Ascending aorta (tissue), 2 donors: ENCODE measurements around the gene C11orf52. TPM values are rescaled to one million over a fixed set of nuclear protein-coding genes. Genes with fewer than 3 reads are reported as not detected.

Source experiments
- DNase-seq, 2 donors: peaks; one replicate each; pipeline ENCODE4 v3.0.0-alpha.2; 2019; ENCODE audit warnings: low spot score in 2 of 2
- H3K27ac ChIP-seq, 2 donors: fragments of 200-600 bp; sonication (generic); one replicate each; pipeline ENCODE4 v1.5.1; 2016 to 2017; ENCODE audit warnings: mild to moderate bottlenecking in 1 of 2
- H3K27me3 ChIP-seq: fragments of 200-600 bp; sonication (generic); one replicate; pipeline ENCODE4 v1.5.1; 2017
- H3K36me3 ChIP-seq, 2 donors: fragments of 200-600 bp; sonication (generic); one replicate each; pipeline ENCODE4 v1.5.1; 2016
- H3K4me1 ChIP-seq, 2 donors: fragments of 200-600 bp; sonication (generic); one replicate each; pipeline ENCODE4 v1.5.1; 2016 to 2017; ENCODE audit warnings: mild to moderate bottlenecking in 1 of 2
- H3K4me3 ChIP-seq, 2 donors: fragments of 200-600 bp; sonication (generic); one replicate each; pipeline ENCODE4 v1.5.1; 2016 to 2017; ENCODE audit warnings: mild to moderate bottlenecking in 1 of 2
- H3K9me3 ChIP-seq, 2 donors: fragments of 200-600 bp; sonication (generic); one replicate each; pipeline ENCODE4 v1.5.1; 2016
- intact Hi-C: fragments of 100-400 bp; cut with DNase I; formaldehyde crosslinking; loops from one replicate; pipeline ENCODE4 v1.15.1; 2023
- total RNA-seq: library from RNA; depleted of rRNA; stranded (reverse); fragments of >200 nt; gene quantifications from one replicate; pipeline ENCODE4 v1.1.0, GENCODE V29; 2016
- TF ChIP-seq, protein P1 (sequence below), 3 experiments: fragments of 200-600 bp in 2 of 3; fragments of 450-650 bp in 1 of 3; sonication (generic) in 2 of 3; IDR thresholded peaks; one replicate each; pipeline ENCODE4 v1.5.1; 2016 to 2019; ENCODE audit warnings: antibody characterized with exemption in 3 of 3, mild to moderate bottlenecking in 1 of 3, moderate library complexity in 1 of 3

The C11orf52 gene
- total RNA-seq, 1 donor from 2014 or later = not detected

DNA sequence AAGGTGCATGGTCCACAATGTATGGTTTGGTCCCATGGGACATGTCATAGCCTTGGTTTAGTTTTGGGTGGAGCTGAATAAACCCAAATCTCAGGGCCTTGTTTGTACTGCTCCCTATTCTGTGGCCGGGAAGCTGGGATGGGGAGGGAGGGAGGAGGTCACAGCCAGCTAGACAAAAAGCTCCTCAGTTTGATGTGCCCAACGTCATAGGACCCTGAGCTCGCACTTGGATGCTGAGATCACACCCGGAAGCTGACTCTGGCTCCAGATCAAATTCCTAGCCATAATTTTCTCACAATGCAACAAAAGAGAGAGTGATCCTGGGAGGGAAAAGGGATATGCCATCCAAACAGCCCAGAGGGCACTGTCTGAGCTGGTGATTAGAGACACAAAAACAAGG is 4.7 kb upstream of the C11orf52 start:
- peak in 1 of 2 donors; percentile 85 for DNase-seq
- H3K4me1 ChIP-seq = peaks cover 0 to 15% of the 10 kb centered on the region in 2 donors
- intact Hi-C loops = loop anchor here (1.0 to 2.0 kb wide), 3 partner anchors 12 to 181 kb away; no protein-coding TSS in a partner anchor
- peak overlapping the region; percentile 98 to 99 for H3K27ac ChIP-seq
- no peaks in the 10 kb centered on the region for H3K27me3 ChIP-seq
- TF ChIP-seq, protein P1, sequence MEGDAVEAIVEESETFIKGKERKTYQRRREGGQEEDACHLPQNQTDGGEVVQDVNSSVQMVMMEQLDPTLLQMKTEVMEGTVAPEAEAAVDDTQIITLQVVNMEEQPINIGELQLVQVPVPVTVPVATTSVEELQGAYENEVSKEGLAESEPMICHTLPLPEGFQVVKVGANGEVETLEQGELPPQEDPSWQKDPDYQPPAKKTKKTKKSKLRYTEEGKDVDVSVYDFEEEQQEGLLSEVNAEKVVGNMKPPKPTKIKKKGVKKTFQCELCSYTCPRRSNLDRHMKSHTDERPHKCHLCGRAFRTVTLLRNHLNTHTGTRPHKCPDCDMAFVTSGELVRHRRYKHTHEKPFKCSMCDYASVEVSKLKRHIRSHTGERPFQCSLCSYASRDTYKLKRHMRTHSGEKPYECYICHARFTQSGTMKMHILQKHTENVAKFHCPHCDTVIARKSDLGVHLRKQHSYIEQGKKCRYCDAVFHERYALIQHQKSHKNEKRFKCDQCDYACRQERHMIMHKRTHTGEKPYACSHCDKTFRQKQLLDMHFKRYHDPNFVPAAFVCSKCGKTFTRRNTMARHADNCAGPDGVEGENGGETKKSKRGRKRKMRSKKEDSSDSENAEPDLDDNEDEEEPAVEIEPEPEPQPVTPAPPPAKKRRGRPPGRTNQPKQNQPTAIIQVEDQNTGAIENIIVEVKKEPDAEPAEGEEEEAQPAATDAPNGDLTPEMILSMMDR (IDR thresholded peaks at IDR 0.05) = no peak
- no peaks in the 10 kb centered on the region for H3K9me3 ChIP-seq
- H3K4me3 ChIP-seq = peak overlapping the region; percentile 66 to 88
- peaks cover 5 to 15% of the 10 kb centered on the region in 2 donors for H3K36me3 ChIP-seq

DNA sequence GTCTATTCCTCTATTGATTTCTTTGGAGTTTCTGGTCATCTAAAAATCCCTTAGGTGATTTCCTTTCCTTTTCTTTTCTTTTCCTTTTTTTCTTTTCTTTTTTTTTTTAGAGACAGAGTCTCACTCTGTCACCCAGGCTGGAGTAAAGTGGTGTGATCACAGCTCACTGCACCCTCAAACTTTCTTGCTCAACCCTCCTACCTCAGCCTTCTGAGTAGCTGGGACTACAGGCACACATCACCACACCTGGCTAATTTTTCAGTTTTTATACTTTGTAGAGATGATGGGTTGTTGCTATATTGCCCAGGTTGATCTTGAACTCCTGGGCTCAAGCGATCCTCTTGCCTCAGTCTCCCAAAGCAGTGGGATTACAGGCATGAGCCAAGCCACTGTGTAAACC is 1.9 kb upstream of the C11orf52 start:
- peaks cover 0 to 23% of the 10 kb centered on the region in 2 donors for H3K4me1 ChIP-seq

DNA sequence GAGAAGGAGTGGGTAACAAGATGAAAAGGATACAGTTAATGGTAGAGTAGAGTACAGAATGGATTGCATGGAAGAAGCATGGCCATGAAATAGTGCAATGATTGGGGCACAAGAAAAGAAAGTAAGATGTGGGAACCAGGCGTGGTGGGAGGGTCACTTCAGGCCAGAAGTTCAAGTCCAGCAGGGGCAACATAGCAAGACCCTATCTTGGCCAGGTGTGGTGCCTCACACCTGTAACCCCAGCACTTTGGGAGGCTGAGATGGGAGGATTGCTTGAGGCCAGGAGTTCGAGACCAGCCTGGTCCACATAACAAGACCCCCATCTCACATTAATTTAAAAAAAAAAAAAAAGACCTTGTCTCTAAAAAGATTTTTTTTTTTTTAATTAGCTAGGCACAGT is 1.4 kb upstream of the C11orf52 start:
- intact Hi-C loops = no loop called here
- Histone ChIP-seq H3K27me3 (no peaks in the 10 kb centered on the region), H3K4me3 (no peak overlapping the region), H3K9me3 (no peaks in the 10 kb centered on the region), H3K36me3 (no peaks in the 10 kb centered on the region), H3K4me1 (peaks cover 0 to 28% of the 10 kb centered on the region in 2 donors), H3K27ac (peak overlapping the region; percentile 5 to 98)
- TF ChIP-seq, protein P1 (IDR thresholded peaks at IDR 0.05) = no peak
- no peak for DNase-seq

More for the DNA sequence above, 1.9 kb upstream of the C11orf52 start:
- TF ChIP-seq, protein P1 (IDR thresholded peaks at IDR 0.05) = no peak
- Histone ChIP-seq H3K27me3 (no peaks in the 10 kb centered on the region), H3K9me3 (no peaks in the 10 kb centered on the region), H3K36me3 (no peaks in the 10 kb centered on the region), H3K4me3 (no peak overlapping the region), H3K27ac (peak overlapping the region; percentile 98 to 99)
- intact Hi-C loops = no loop called here
- no peak for DNase-seq

DNA sequence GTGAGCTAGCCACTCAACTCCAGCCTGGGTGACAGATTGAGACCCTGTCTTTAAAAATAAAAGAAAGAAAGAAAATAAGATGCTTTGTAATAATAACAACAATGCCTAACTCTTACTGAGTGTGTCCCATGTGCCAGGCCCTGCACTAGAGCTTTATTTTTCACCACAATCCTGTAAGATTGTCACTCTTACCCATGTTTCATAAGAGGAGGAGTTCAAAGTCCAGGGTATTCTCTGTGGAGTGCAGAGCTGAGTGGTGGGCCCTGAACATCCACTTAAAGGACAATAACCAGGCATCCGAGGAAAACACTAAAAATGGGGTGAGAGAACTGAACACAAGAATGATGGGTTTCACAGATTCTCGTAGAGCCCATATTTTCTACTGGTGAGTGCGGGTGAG is 925 bp upstream of the C11orf52 start:
- no peaks in the 10 kb centered on the region for H3K9me3 ChIP-seq
- intact Hi-C loops = no loop called here
- H3K4me3 ChIP-seq = no peak overlapping the region
- TF ChIP-seq, protein P1 (IDR thresholded peaks at IDR 0.05) = no peak
- peak overlapping the region; percentile 5 to 98 for H3K27ac ChIP-seq
- H3K4me1 ChIP-seq = peaks cover 0 to 32% of the 10 kb centered on the region in 2 donors
- no peaks in the 10 kb centered on the region for H3K36me3 ChIP-seq
- no peaks in the 10 kb centered on the region for H3K27me3 ChIP-seq
- DNase-seq = no peak

DNA sequence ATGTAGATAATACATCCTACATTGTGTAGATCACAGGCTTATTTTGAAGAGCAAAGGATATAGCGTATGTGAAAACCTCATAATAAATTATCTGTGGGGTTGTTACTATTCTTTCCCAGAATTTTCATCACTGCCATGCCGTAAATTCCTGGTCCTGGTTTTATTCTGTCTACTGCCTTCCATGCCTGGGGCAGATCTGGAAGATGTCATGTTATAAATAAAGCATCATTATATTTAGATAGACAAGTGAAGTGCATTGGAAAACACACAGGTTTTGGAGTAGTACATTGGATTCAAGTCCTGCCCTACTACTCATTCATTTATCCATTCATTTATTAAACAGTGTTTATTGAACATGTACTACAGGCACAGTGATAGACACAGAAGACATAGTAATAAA is 2.2 kb downstream of the C11orf52 start:
- no peaks in the 10 kb centered on the region for H3K36me3 ChIP-seq
- TF ChIP-seq, protein P1 (IDR thresholded peaks at IDR 0.05) = no peak
- H3K4me3 ChIP-seq = no peak overlapping the region
- DNase-seq = no peak
- peaks cover 8 to 49% of the 10 kb centered on the region in 2 donors for H3K4me1 ChIP-seq
- peak overlapping the region; percentile 78 to 92 for H3K27ac ChIP-seq
- no peaks in the 10 kb centered on the region for H3K27me3 ChIP-seq
- intact Hi-C loops = loop anchor here (10.0 kb wide), 1 partner anchor 374 kb away; no protein-coding TSS in a partner anchor
- no peaks in the 10 kb centered on the region for H3K9me3 ChIP-seq
